Lung (tissue), 12 donors: Measurements from ENCODE around the gene ACTN1. TPM values are rescaled to one million over a fixed set of nuclear protein-coding genes. Genes with fewer than 3 reads are reported as not detected.
A peak's percentile ranks its signal among the peaks of the same experiment; 100 is the strongest.

ENCODE experiments used
- ATAC-seq: fragments of 200-7000 bp; cut with Tn5 transposase; one replicate; pipeline ENCODE4 v1.9.1; 2020; ENCODE audit warnings: moderate number of reproducible peaks; ENCODE audit not compliant: insufficient read depth, low FRiP score
- DNase-seq, 3 donors: peaks; one replicate each; pipeline ENCODE4 v3.0.0-alpha.2; 2013 to 2017
- H3K27ac ChIP-seq, 2 donors: one replicate each; pipeline ENCODE4 v1.5.1; 2013; ENCODE audit warnings: mild to moderate bottlenecking in 2 of 2, moderate library complexity in 2 of 2, control low read depth in 1 of 2, inconsistent platforms in 1 of 2, low read depth in 1 of 2, low read length in 1 of 2
- H3K27me3 ChIP-seq, 3 donors: one replicate each; pipeline ENCODE4 v1.5.1; 2013; ENCODE audit warnings: low read length in 2 of 3; ENCODE audit not compliant: control insufficient read depth in 3 of 3, insufficient read depth in 3 of 3
- H3K36me3 ChIP-seq, 4 donors: one replicate each; pipeline ENCODE4 v1.5.1; 2013; ENCODE audit warnings: low read length in 4 of 4, mild to moderate bottlenecking in 1 of 4, moderate library complexity in 1 of 4; ENCODE audit not compliant: control insufficient read depth in 4 of 4, insufficient read depth in 4 of 4
- H3K4me1 ChIP-seq, 5 donors: one replicate each; pipeline ENCODE4 v1.5.1; 2013; ENCODE audit warnings: low read length in 5 of 5, mild to moderate bottlenecking in 2 of 5, moderate library complexity in 1 of 5; ENCODE audit not compliant: control insufficient read depth in 5 of 5, insufficient read depth in 5 of 5
- H3K4me3 ChIP-seq: one replicate; pipeline ENCODE4 v1.5.1; 2013; ENCODE audit warnings: mild to moderate bottlenecking, control low read depth, moderate library complexity
- H3K9ac ChIP-seq, 2 donors: one replicate each; pipeline ENCODE4 v1.5.1; 2013; ENCODE audit warnings: low read length in 2 of 2, control low read depth in 1 of 2; ENCODE audit not compliant: insufficient read depth in 1 of 2
- H3K9me3 ChIP-seq, 4 donors: one replicate each; pipeline ENCODE4 v1.5.1; 2013; ENCODE audit warnings: low read length in 3 of 4, mild to moderate bottlenecking in 1 of 4, moderate library complexity in 1 of 4; ENCODE audit not compliant: control insufficient read depth in 4 of 4, insufficient read depth in 3 of 4
- CTCF ChIP-seq: IDR thresholded peaks from 2 replicates; pipeline ENCODE4 v1.5.1; 2012; ENCODE audit warnings: mild to moderate bottlenecking; ENCODE audit errors: control extremely low read depth, extremely low read depth
- WGBS, 2 donors: extraction: QIAGEN DNeasy Blood & Tissue Kit; methylation state at CpG; one replicate each; pipeline ENCODE4 v1.1.7; 2013; 5-methylcytosine and 5-hydroxymethylcytosine counted together
- polyA plus RNA-seq, 2 donors: library from polyadenylated mRNA; stranded (reverse); fragments of 200-250 nt; gene quantifications; one replicate each; pipeline ENCODE4 v1.2.1, GENCODE V29; 2013
- total RNA-seq, 2 donors: library from RNA; depleted of rRNA in 1 of 2; stranded (reverse); fragments of >200 nt in 1 of 2; gene quantifications; one replicate each; pipeline ENCODE4 v1.2.1, GENCODE V29; 2014 to 2021
- donor health status: control.
- donor health status: control.
- donor health status: Bipolar disorder and iron deficiency.
- donor health status: healthy.
- donor health status: DM: yes; HTN: yes; CAD: no.

ACTN1 gene
- total and polyA plus RNA-seq, 4 donors = 40.9 to 168 (median 117) TPM

- H3K4me3 ChIP-seq = no peak overlapping the region
- no peaks in the 10 kb centered on the region for H3K9me3 ChIP-seq
- peak overlapping the region in 1 of 2 donors; percentile 54 for H3K27ac ChIP-seq
- H3K4me1 ChIP-seq = peaks cover 20 to 83% (median 42%) of the 10 kb centered on the region in 5 donors
- ATAC-seq (no peak), DNase-seq (no peak)
- TF ChIP-seq CTCF = no peak
- no peaks in the 10 kb centered on the region for H3K27me3 ChIP-seq
- H3K9ac ChIP-seq = no peak overlapping the region
- H3K36me3 ChIP-seq = peaks cover 0 to 4% (median 3%) of the 10 kb centered on the region in 4 donors
Observed at GRCh38 chr14:68965261-68965761, 13.8 kb downstream of the ACTN1 start.

- WGBS, 2 donors = 76 to 78% methylated on average over 12 of the region's 12 CpGs
- no peak overlapping the region for H3K4me3 ChIP-seq
- ATAC-seq = no peak
Observed at GRCh38 chr14:68964300-68965093, 14.6 kb downstream of the ACTN1 start.

GRCh38 chr14:68962681-68963080 lies 16.4 kb downstream of the ACTN1 start:
- H3K36me3 ChIP-seq = peaks cover 0 to 7% (median 3%) of the 10 kb centered on the region in 4 donors
- H3K4me1 ChIP-seq = peaks cover 30 to 75% (median 39%) of the 10 kb centered on the region in 5 donors
- no peak overlapping the region for H3K9ac ChIP-seq
- 92 to 99% methylated on average over 3 of the region's 3 CpGs for WGBS, 2 donors
- no peak for TF ChIP-seq CTCF
- no peak for DNase-seq
- no peak overlapping the region for H3K27ac ChIP-seq
- no peaks in the 10 kb centered on the region for H3K9me3 ChIP-seq
- no peak for ATAC-seq
- H3K4me3 ChIP-seq = no peak overlapping the region
- no peaks in the 10 kb centered on the region for H3K27me3 ChIP-seq

More at GRCh38 chr14:68964300-68965093, 14.6 kb downstream of the ACTN1 start:
- DNase-seq = peak; percentile 71 to 86 (median 72)
- TF ChIP-seq CTCF = no peak
- peaks cover 20 to 75% (median 39%) of the 10 kb centered on the region in 5 donors for H3K4me1 ChIP-seq
- H3K9ac ChIP-seq = peak overlapping the region in 1 of 2 donors; percentile 26
- no peaks in the 10 kb centered on the region for H3K27me3 ChIP-seq
- H3K9me3 ChIP-seq = no peaks in the 10 kb centered on the region
- peak overlapping the region in 1 of 2 donors; percentile 8 for H3K27ac ChIP-seq
- peaks cover 0 to 6% (median 3%) of the 10 kb centered on the region in 4 donors for H3K36me3 ChIP-seq
